Measurements from ENCODE around the gene OR2M7. TPM values are rescaled to one million over a fixed set of nuclear protein-coding genes. Genes with fewer than 3 reads are reported as not detected.

Gene OR2M7, protein sequence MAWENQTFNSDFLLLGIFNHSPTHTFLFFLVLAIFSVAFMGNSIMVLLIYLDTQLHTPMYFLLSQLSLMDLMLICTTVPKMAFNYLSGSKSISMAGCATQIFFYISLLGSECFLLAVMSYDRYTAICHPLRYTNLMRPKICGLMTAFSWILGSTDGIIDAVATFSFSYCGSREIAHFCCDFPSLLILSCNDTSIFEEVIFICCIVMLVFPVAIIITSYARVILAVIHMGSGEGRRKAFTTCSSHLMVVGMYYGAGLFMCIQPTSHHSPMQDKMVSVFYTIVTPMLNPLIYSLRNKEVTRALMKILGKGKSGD
- not detected in 2 replicates for total RNA-seq (ENCODE audit: low replicate concordance)

DNA sequence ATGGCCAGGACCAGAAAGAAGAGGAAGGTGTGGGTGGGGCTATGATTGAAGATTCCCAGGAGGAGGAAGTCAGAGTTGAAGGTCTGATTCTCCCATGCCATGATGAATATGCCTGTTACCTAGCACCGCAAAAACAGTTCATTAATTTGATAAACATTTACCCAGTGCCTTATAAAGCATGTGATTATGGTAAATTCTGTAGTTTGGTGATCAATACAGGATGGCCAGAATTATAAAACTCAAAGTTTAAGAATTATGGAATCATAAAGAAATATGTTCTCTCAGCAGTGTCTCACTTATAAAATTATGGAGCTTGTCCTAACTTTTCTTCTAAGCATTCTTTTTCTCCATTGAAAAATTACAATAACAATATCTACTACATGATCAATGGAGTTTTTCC is at the start of gene OR2M7:
Gene OR2M7, minus strand, starts transcription at position 101 of the 400 bp plus-strand sequence. Its CDS starts 0 bp downstream, at position 101.
- H3K79me2 ChIP-seq (ENCODE audit: low read depth) = no peaks in the 10 kb centered on the region

GRCh38 chr1:248373761-248374160 is 49.4 kb upstream of the OR2M7 start:
- Histone ChIP-seq H2AFZ (replicated peaks) (no peak overlapping the region), H3K9ac (no peak overlapping the region), H3K9me3 (ENCODE audit: low read depth) (peaks cover 34% of the 10 kb centered on the region), H3K27ac (no peak overlapping the region), H3K36me3 (no peaks in the 10 kb centered on the region), H3F3A (ENCODE audit: low read depth) (no peaks in the 10 kb centered on the region), H3K4me3 (no peak overlapping the region), H3K27me3 (no peaks in the 10 kb centered on the region), H4K20me1 (ENCODE audit: low read depth) (no peaks in the 10 kb centered on the region), H3K4me2 (no peak overlapping the region), H3K4me1 (no peaks in the 10 kb centered on the region), H3K79me2 (ENCODE audit: low read depth) (no peaks in the 10 kb centered on the region)
- Mint-ChIP-seq H3K4me3 (no peak overlapping the region), H3K36me3 (no peaks in the 10 kb centered on the region), H3K27ac (no peak overlapping the region), H3K4me1 (no peaks in the 10 kb centered on the region), H3K27me3 (ENCODE audit: insufficient read depth, low read depth) (no peaks in the 10 kb centered on the region), H3K9me3 (peaks cover 43% of the 10 kb centered on the region)
- DNase-seq (ENCODE audit: low spot score) = no peak
- TF ChIP-seq EZH2 (IDR thresholded peaks at IDR 0.05) (no peak), EZH2phosphoT487 (IDR thresholded peaks at IDR 0.05) (no peak)
- TF ChIP-seq, protein P1, sequence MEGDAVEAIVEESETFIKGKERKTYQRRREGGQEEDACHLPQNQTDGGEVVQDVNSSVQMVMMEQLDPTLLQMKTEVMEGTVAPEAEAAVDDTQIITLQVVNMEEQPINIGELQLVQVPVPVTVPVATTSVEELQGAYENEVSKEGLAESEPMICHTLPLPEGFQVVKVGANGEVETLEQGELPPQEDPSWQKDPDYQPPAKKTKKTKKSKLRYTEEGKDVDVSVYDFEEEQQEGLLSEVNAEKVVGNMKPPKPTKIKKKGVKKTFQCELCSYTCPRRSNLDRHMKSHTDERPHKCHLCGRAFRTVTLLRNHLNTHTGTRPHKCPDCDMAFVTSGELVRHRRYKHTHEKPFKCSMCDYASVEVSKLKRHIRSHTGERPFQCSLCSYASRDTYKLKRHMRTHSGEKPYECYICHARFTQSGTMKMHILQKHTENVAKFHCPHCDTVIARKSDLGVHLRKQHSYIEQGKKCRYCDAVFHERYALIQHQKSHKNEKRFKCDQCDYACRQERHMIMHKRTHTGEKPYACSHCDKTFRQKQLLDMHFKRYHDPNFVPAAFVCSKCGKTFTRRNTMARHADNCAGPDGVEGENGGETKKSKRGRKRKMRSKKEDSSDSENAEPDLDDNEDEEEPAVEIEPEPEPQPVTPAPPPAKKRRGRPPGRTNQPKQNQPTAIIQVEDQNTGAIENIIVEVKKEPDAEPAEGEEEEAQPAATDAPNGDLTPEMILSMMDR (IDR thresholded peaks at IDR 0.05) = no peak

More for the DNA sequence above, at the start of gene OR2M7:
- Mint-ChIP-seq H3K9me3 (peaks cover 32% of the 10 kb centered on the region), H3K36me3 (no peaks in the 10 kb centered on the region), H3K4me1 (no peaks in the 10 kb centered on the region), H3K27me3 (ENCODE audit: insufficient read depth, low read depth) (no peaks in the 10 kb centered on the region), H3K4me3 (no peak within 1 kb of the TSS), H3K27ac (no peak within 1 kb of the TSS)
- Histone ChIP-seq H3K9ac (no peak within 1 kb of the TSS), H3K4me1 (no peaks in the 10 kb centered on the region), H3K4me3 (no peak within 1 kb of the TSS), H2AFZ (replicated peaks) (no peak within 1 kb of the TSS), H3K27me3 (no peaks in the 10 kb centered on the region), H3K27ac (no peak within 1 kb of the TSS), H3K9me3 (ENCODE audit: low read depth) (peaks cover 30% of the 10 kb centered on the region), H3K4me2 (no peak within 1 kb of the TSS), H3K36me3 (no peaks in the 10 kb centered on the region), H3F3A (ENCODE audit: low read depth) (no peaks in the 10 kb centered on the region), H4K20me1 (ENCODE audit: low read depth) (no peaks in the 10 kb centered on the region)
- DNase-seq (ENCODE audit: low spot score) = no peak
- TF ChIP-seq, protein P1 (IDR thresholded peaks at IDR 0.05) = no peak
- TF ChIP-seq EZH2 (IDR thresholded peaks at IDR 0.05) = no peak
- no peak for TF ChIP-seq EZH2phosphoT487 (IDR thresholded peaks at IDR 0.05)

DNA sequence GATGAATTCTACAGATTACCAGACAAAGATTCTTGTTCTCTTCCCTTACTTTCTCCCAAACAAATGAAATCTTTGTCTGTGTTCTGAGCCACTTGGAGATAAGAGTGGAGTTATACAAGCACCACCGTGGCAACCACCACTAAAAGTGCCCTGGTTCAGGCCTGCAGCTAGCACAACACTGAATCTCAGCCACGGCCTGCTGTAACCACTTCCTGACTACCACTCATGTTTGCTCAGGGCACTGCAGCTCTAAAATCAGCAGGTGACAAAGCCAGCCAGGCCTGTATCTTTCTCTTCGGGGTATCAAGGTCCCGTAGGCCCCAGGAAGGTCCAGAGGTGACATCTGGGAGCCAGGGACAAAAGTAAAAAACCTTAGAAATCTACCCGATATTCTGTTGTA is 48.0 kb upstream of the OR2M7 start:
- no peaks in the 10 kb centered on the region for H3K4me1 Mint-ChIP-seq
- no peak overlapping the region for H2AFZ ChIP-seq (replicated peaks)
- H3K27ac Mint-ChIP-seq = no peak overlapping the region
- no peaks in the 10 kb centered on the region for H3K36me3 ChIP-seq
- no peak overlapping the region for H3K4me3 Mint-ChIP-seq
- H3K36me3 Mint-ChIP-seq = no peaks in the 10 kb centered on the region
- no peak for DNase-seq (ENCODE audit: low spot score)
- no peaks in the 10 kb centered on the region for H3K79me2 ChIP-seq (ENCODE audit: low read depth)
- TF ChIP-seq EZH2 (IDR thresholded peaks at IDR 0.05) (no peak), EZH2phosphoT487 (IDR thresholded peaks at IDR 0.05) (no peak)
- TF ChIP-seq, protein P1 (IDR thresholded peaks at IDR 0.05) = no peak
- no peaks in the 10 kb centered on the region for H3K27me3 ChIP-seq
- H3K4me3 ChIP-seq = no peak overlapping the region
- H3K9me3 ChIP-seq (ENCODE audit: low read depth) = peaks cover 32% of the 10 kb centered on the region
- H3K4me2 ChIP-seq = no peak overlapping the region
- H3K27me3 Mint-ChIP-seq (ENCODE audit: insufficient read depth, low read depth) = no peaks in the 10 kb centered on the region
- H3K9me3 Mint-ChIP-seq = peaks cover 46% of the 10 kb centered on the region
- H3K9ac ChIP-seq = no peak overlapping the region
- H4K20me1 ChIP-seq (ENCODE audit: low read depth) = no peaks in the 10 kb centered on the region
- no peak overlapping the region for H3K27ac ChIP-seq
- no peaks in the 10 kb centered on the region for H3K4me1 ChIP-seq
- H3F3A ChIP-seq (ENCODE audit: low read depth) = no peaks in the 10 kb centered on the region
